ENCODE results near the gene LURAP1L. TPM values are rescaled to one million over a fixed set of nuclear protein-coding genes. Genes with fewer than 3 reads are reported as not detected.
"Not testable (repeated sequence)": the region's sequence is repeated elsewhere in the genome, so short reads cannot be mapped to it uniquely, and the experiment has no call there.

Gene LURAP1L
- total RNA-seq, 2 donors from 2014 or later: 0.24 to 1.3 TPM

DNA sequence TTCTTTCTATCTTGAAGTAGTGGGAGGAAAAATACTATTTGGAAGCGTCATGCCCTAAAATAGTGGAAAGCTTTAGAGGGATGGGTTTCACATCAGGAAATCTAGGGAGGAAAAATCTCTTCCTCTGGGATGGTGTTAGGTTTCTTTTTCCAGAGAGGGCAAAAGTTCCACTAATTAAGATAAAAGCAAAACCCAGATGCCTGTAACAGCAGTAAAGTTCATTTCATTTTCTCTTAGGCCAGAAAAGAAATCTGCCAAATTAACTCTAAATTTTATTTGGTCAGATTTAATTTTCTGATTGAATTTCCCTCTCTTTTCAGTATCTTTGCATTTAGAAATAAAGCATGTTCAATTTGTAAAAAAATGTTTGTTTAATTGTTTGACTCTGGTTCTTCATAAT is 88.8 kb downstream of the LURAP1L start:
- peaks cover 8% of the 10 kb centered on the region for H3K4me1 ChIP-seq (ENCODE audit: control insufficient read depth, insufficient read depth, low read length)
- no peaks in the 10 kb centered on the region for H3K36me3 Mint-ChIP-seq (ENCODE audit: low read depth)
- H3K4me3 ChIP-seq (ENCODE audit: low read length): no peak overlapping the region
- no peak overlapping the region for H3K4me3 Mint-ChIP-seq
- WGBS, 2 experiments (ENCODE audit: insufficient coverage in 1 of 2, insufficient read length in 1 of 2): 83% methylated on average over 1 of the region's 1 CpG; no CpG with 5 or more reads in 1 of the 2 experiments
- H3K36me3 ChIP-seq (ENCODE audit: control insufficient read depth, insufficient read depth, low read length): no peaks in the 10 kb centered on the region
- no peaks in the 10 kb centered on the region for H3K27me3 Mint-ChIP-seq (ENCODE audit: insufficient read depth)
- no peaks in the 10 kb centered on the region for H3K9me3 ChIP-seq (ENCODE audit: control insufficient read depth, low read length)
- DNase-seq: no peak
- peaks cover 4% of the 10 kb centered on the region for H3K9me3 Mint-ChIP-seq
- H3K9ac ChIP-seq (ENCODE audit: extremely low read depth, low read length, poor library complexity, severe bottlenecking): no peak overlapping the region
- H3K4me1 Mint-ChIP-seq: no peaks in the 10 kb centered on the region
- no peaks in the 10 kb centered on the region for H3K27me3 ChIP-seq (ENCODE audit: control insufficient read depth, insufficient read depth, low read length, poor library complexity, severe bottlenecking)
- no peak overlapping the region for H3K27ac ChIP-seq (ENCODE audit: low read depth, low read length)
- no peak overlapping the region for H3K27ac Mint-ChIP-seq
- TF ChIP-seq, protein P1, sequence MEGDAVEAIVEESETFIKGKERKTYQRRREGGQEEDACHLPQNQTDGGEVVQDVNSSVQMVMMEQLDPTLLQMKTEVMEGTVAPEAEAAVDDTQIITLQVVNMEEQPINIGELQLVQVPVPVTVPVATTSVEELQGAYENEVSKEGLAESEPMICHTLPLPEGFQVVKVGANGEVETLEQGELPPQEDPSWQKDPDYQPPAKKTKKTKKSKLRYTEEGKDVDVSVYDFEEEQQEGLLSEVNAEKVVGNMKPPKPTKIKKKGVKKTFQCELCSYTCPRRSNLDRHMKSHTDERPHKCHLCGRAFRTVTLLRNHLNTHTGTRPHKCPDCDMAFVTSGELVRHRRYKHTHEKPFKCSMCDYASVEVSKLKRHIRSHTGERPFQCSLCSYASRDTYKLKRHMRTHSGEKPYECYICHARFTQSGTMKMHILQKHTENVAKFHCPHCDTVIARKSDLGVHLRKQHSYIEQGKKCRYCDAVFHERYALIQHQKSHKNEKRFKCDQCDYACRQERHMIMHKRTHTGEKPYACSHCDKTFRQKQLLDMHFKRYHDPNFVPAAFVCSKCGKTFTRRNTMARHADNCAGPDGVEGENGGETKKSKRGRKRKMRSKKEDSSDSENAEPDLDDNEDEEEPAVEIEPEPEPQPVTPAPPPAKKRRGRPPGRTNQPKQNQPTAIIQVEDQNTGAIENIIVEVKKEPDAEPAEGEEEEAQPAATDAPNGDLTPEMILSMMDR (conservative IDR thresholded peaks at IDR 0.05): no peak

DNA sequence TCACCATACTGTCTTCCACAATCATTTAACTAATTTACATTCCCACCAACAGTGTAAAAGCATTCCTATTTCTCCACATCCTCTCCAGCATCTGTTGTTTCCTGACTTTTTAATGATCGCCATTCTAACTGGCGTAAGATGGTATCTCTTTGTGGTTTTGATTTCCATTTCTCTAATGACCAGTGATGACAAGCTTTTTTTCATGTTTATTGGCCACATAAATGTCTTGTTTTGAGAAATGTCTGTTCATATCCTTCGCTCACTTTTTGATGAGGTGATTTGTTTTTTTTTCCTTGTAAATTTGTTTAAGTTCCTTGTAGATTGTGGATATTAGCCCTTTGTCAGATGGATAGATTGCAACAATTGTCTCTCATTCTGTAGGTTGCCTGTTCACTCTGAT is 90.6 kb downstream of the LURAP1L start:
- not testable (repeated sequence) for DNase-seq; H3K4me3 ChIP-seq (ENCODE audit: low read length)

More for the DNA sequence above, 90.6 kb downstream of the LURAP1L start:
- H3K27me3 ChIP-seq (ENCODE audit: control insufficient read depth, insufficient read depth, low read length, poor library complexity, severe bottlenecking); H3K9me3 ChIP-seq (ENCODE audit: control insufficient read depth, low read length); H3K4me3 Mint-ChIP-seq; H3K9ac ChIP-seq (ENCODE audit: extremely low read depth, low read length, poor library complexity, severe bottlenecking); H3K27ac Mint-ChIP-seq; H3K4me1 Mint-ChIP-seq; H3K4me1 ChIP-seq (ENCODE audit: control insufficient read depth, insufficient read depth, low read length); H3K36me3 Mint-ChIP-seq (ENCODE audit: low read depth); H3K36me3 ChIP-seq (ENCODE audit: control insufficient read depth, insufficient read depth, low read length); H3K27ac ChIP-seq (ENCODE audit: low read depth, low read length); H3K9me3 Mint-ChIP-seq; H3K27me3 Mint-ChIP-seq (ENCODE audit: insufficient read depth): not testable (repeated sequence)
- WGBS, 2 experiments (ENCODE audit: insufficient coverage in 1 of 2, insufficient read length in 1 of 2): 50 to 96% methylated on average over 1 to 3 of the region's 3 CpGs

Other genes starting within 250 kb of the LURAP1L start
- gene TYRP1, start 81.6 kb upstream of the LURAP1L start, total RNA-seq: under 1 TPM in 1 of 2 donors, not detected in 1; 0.11 TPM

Measured in endodermal cell (in vitro differentiated cells).